ENCODE results near the gene VAMP2. TPM values are rescaled to one million over a fixed set of nuclear protein-coding genes. Genes with fewer than 3 reads are reported as not detected.

Gene VAMP2
- total and polyA plus RNA-seq, 10 of the 15 experiments (the other 5 are each of a cell fraction or from before 2014, with no cell fraction given), result 3.0 to 35.2 (median 25.0) TPM

GRCh38 chr17:8119581-8120519, 42.9 kb downstream of the VAMP2 start (continued):
- peak; percentile 67 for TF ChIP-seq FOXK2 (IDR thresholded peaks at IDR 0.05)

- Histone ChIP-seq H3K9ac (ENCODE audit: control insufficient read depth, insufficient read depth, low read length) (0 out of 2 replicates have a peak overlapping the region, but pooled peaks have one; percentile 1), H2AFZ (ENCODE audit: control insufficient read depth, low read depth, low read length) (peak overlapping the region; percentile 39), H3K9me3 (replicated peaks; ENCODE audit: control insufficient read depth, insufficient read depth, low read length) (no peaks in the 10 kb centered on the region), H4K20me1 (ENCODE audit: control insufficient read depth, insufficient read depth) (no peaks in the 10 kb centered on the region), H3K27me3 (replicated peaks in 1 of 2; ENCODE audit: control insufficient read depth in 2 of 2, insufficient read depth in 2 of 2, low read length in 1 of 2) (peaks cover 3 to 9% of the 10 kb centered on the region in 2 experiments; a peak in 3 of 4 replicates), H3K4me3 (peak overlapping the region; percentile 86), H3K4me1 (ENCODE audit: control insufficient read depth, insufficient read depth, low read length) (peaks cover 26% of the 10 kb centered on the region), H3K79me2 (ENCODE audit: control insufficient read depth, insufficient read depth, low read length) (no peaks in the 10 kb centered on the region), H3K36me3 (ENCODE audit: control insufficient read depth in 2 of 2, insufficient read depth in 2 of 2, low read length in 1 of 2) (no peaks in the 10 kb centered on the region), H3K27ac (ENCODE audit: control insufficient read depth, insufficient read depth) (peak overlapping the region; percentile 12; the same call in 1 of the 2 replicates), H3K4me2 (ENCODE audit: control insufficient read depth, insufficient read depth) (peak overlapping the region; percentile 67)
- CTCF ChIA-PET, result interaction anchor here (0.6 to 7.4 kb wide), 53 partner anchors 8 to 776 kb away, joined by 3 to 116 read pairs (median 5); partner anchors contain the start of genes BORCS6, CNTROB, CTC1 and NAA38
- RAD21 ChIA-PET (ENCODE audit: unreplicated experiment), result interaction anchor here (0.6 to 3.3 kb wide), 26 partner anchors 9 to 206 kb away, joined by 3 to 40 read pairs (median 8); partner anchors contain the start of genes AURKB, BORCS6, CNTROB and RANGRF
- BruUV-seq (replicated peaks), result no TSS peak
- intact Hi-C loops (cut with micrococcal nuclease; ENCODE audit: unreplicated experiment), result loop anchor here (1.0 to 5.0 kb wide), 4 partner anchors 38 to 103 kb away; no protein-coding TSS in a partner anchor
- in situ Hi-C loops (cut with MboI), result loop anchor here (5.0 kb wide), 1 partner anchor 178 kb away; the partner anchor contains the start of gene SLC25A35
- peak; percentile 57 for DNase-seq (ENCODE audit: low read depth, low spot score)
- SMC1A ChIA-PET (ENCODE audit: uncharacterized antibody, unreplicated experiment), result interaction anchor here (0.7 to 3.7 kb wide), 32 partner anchors 9 to 799 kb away, joined by 3 to 28 read pairs (median 5); partner anchors contain the start of genes BORCS6, RANGRF and SLC25A35
- POLR2A ChIA-PET, result interaction anchor here (0.6 to 3.1 kb wide), 27 partner anchors 13 to 900 kb away, joined by 3 to 28 read pairs (median 4); partner anchors contain the start of genes AURKB, CNTROB, PER1 and RANGRF
- 2% methylated on average over 38 of the region's 38 CpGs for WGBS (ENCODE audit: insufficient coverage, insufficient replicate concordance, low lambda C conversion rate, missing lambda C conversion rate)
- peak; percentile 70 for ATAC-seq
- FAIRE-seq, result peak; percentile 79
- TF ChIP-seq RUNX3 (IDR thresholded peaks at IDR 0.05; ENCODE audit: low read length) (peak; percentile 55), RELA (IDR thresholded peaks at IDR 0.05; ENCODE audit: borderline replicate concordance, partially characterized antibody) (peak; percentile 40), ZNF24 (IDR thresholded peaks at IDR 0.05) (peak; percentile 100), ESRRA (IDR thresholded peaks at IDR 0.05; ENCODE audit: low read length) (no peak; the same call in 1 of the 2 replicates), NR2F1 (conservative IDR thresholded peaks at IDR 0.05) (no peak), CUX1 (IDR thresholded peaks at IDR 0.05; ENCODE audit: insufficient replicate concordance, low read depth, low read length) (no peak), FOXM1 (IDR thresholded peaks at IDR 0.05; ENCODE audit: low read depth, low read length) (peak; percentile 38; the same call in 1 of the 2 replicates), SREBF2 (IDR thresholded peaks at IDR 0.05; ENCODE audit: low read length) (peak; percentile 98), HSF1 (IDR thresholded peaks at IDR 0.05; ENCODE audit: low read depth, low read length) (peak; percentile 63; the same call in 1 of the 2 replicates)
Measured at GRCh38 chr17:8118769-8119580, 43.8 kb downstream of the VAMP2 start.

All from GM12878 (cell line).